ENCODE measurements around the gene PTH1R. TPM values are rescaled to one million over a fixed set of nuclear protein-coding genes. Genes with fewer than 3 reads are reported as not detected.

PTH1R gene
- total RNA-seq, 1 donor from 2014 or later: 6.5 TPM

DNA sequence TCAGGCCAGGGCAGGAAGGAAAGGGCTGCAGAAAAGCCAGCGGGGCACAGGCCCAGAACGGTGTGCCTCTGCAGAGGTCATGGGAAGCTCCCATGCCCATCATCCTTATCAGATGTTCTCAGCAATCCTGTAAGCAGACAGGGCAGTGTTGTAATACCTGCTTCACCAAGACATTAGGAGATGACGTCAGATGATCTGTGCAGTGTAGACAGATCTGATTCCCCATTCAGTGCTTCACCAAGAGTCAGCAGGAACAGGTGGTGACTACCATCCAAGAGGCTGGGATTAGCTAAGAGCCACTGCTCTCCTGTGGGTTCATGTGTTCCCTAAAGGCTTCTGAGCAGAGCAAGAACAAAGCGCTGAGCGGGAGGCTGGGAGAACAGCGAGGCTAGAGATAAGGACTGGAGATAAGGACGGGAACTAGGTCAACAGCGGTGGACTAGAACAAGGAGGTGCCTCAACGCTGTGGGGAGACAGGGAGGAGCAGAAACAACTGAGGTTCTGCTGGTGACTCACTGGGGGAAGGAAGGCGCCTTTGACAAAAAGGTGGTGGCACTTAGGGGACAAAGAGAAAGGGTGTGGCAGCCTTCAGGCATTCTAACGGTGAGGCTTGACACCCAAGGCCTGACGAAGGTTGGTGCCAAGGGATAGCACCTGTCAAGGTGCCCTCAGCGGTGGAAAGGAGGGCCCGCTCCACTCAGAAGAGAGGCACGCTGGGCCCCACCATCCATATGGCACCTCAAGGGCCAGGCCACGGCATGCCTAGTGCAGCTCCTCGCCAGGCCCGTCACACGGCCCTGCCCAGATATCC lies 70.7 kb downstream of the PTH1R start:
- peak; percentile 65 for DNase-seq

- DNase-seq: no peak
Observed at GRCh38 chr3:46948830-46949671, 71.5 kb downstream of the PTH1R start.

DNA sequence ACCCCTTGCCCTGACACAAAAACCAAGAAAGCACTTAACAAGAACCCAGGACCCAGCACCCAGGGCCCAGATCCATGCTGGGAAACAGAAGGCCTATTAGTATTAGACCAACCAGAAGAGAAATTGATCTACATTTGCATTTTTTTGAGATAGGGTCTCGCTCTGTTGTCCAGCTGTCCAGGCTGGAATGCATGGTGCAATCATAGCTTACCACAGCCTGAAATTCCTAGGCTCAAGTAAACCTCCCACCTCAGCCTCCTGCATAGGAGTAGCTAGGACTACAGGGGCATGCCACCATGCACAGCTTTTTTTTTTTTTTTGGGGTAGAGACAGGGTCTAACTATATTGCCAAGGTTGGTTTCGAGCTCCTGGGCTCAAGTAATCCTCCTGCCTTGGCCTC lies 72.7 kb downstream of the PTH1R start:
- DNase-seq: no peak

DNA sequence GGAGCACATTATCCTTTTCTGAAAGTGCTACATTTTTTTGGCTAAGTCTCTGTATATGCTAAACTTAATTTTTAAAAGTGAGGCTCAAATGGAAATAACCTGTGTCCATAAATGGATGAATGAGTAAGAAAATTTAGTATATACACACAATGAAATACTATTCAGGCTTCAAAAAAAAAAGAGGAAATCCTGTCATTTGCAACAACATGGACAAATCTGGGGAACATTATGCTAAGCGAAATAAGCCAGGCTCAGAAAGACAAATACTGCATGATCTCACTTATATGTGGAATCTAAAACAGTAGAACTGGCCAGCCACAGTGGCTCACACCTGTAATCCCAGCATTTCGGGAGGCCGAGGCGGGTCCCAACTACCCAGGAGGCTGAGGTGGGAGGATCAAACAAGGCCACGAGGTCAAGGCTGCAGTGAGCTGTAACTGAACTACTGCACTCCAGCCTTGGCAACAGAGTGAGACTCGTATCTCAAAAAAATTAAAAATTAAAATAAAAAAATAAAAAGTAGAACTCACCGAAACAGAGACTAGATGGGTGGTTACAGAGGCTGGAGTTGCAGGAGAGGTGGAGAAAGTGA lies 73.2 kb downstream of the PTH1R start:
- DNase-seq: no peak

- no peak for DNase-seq
Observed at GRCh38 chr3:46952813-46953212, 75.3 kb downstream of the PTH1R start.

Small RNA genes within 50 kb of the gene (small RNA-seq; reads per million reads assigned to genes)
- not detected for gene AC109583.2 (ENCODE audit: low replicate concordance)

Other genes starting within 250 kb of the PTH1R start
- gene ALS2CL, start 184.0 kb upstream of the PTH1R start, total RNA-seq: 39.8 TPM
- not detected for gene TMIE, start 176.3 kb upstream of the PTH1R start, total RNA-seq
- gene PRSS50, start 159.9 kb upstream of the PTH1R start, total RNA-seq: not detected
- 33.1 TPM for gene MYL3, start 14.3 kb upstream of the PTH1R start, total RNA-seq
- gene CCDC12, start 99.0 kb downstream of the PTH1R start, total RNA-seq: 28.6 TPM
- gene NBEAL2, start 101.9 kb downstream of the PTH1R start, total RNA-seq: 62.2 TPM

All from tongue (tissue), 3 donors.